Right lobe of liver (tissue), 6 donors: ENCODE measurements around the gene HOXD10. TPM values are rescaled to one million over a fixed set of nuclear protein-coding genes. Genes with fewer than 3 reads are reported as not detected.

Source experiments
- ATAC-seq, 4 donors: fragments of 200-7000 bp; cut with Tn5 transposase; one replicate each; pipeline ENCODE4 v1.9.1; 2020; ENCODE audit warnings: mild to moderate bottlenecking in 4 of 4, moderate library complexity in 4 of 4
- DNase-seq, 3 donors: peaks; one replicate each; pipeline ENCODE4 v3.0.0-alpha.2; 2020
- H3K27ac ChIP-seq, 3 donors: fragments of 200-600 bp; one replicate each; pipeline ENCODE4 v1.8.0; 2022
- H3K27me3 ChIP-seq, 2 donors: fragments of 200-600 bp; one replicate each; pipeline ENCODE4 v1.8.0; 2022
- H3K36me3 ChIP-seq, 4 donors: fragments of 200-600 bp; sonication (generic) in 1 of 4; one replicate each; pipeline versions ENCODE4 v1.5.1 to v1.8.0; 2017 to 2022; ENCODE audit warnings: control low read depth in 1 of 4
- H3K4me1 ChIP-seq, 4 donors: fragments of 200-600 bp; sonication (generic) in 1 of 4; one replicate each; pipeline versions ENCODE4 v1.5.1 to v1.8.0; 2017 to 2022; ENCODE audit warnings: control low read depth in 1 of 4
- H3K4me3 ChIP-seq, 3 donors: fragments of 200-600 bp; one replicate each; pipeline ENCODE4 v1.8.0; 2022
- H3K9me3 ChIP-seq, 4 donors: fragments of 200-600 bp; sonication (generic) in 1 of 4; one replicate each; pipeline versions ENCODE4 v1.5.1 to v1.8.0; 2017 to 2022; ENCODE audit warnings: control low read depth in 1 of 4
- CTCF ChIP-seq, 4 donors: fragments of 200-600 bp in 3 of 4; fragments of 450-650 bp in 1 of 4; IDR thresholded peaks; one replicate each; pipeline versions ENCODE4 v1.5.1 to v1.8.0; 2016 to 2022; ENCODE audit warnings: antibody characterized with exemption in 4 of 4, mild to moderate bottlenecking in 2 of 4
- POLR2A ChIP-seq: fragments of 450-650 bp; IDR thresholded peaks from one replicate; pipeline ENCODE4 v1.6.1; 2017; ENCODE audit warnings: antibody characterized with exemption, mild to moderate bottlenecking
- WGBS: methylation state at CpG from one replicate; pipeline ENCODE4 v1.1.6; 2018; ENCODE audit warnings: low coverage, low lambda C conversion rate; ENCODE audit not compliant: insufficient coverage; ENCODE audit errors: missing lambda C conversion rate; 5-methylcytosine and 5-hydroxymethylcytosine counted together
- intact Hi-C, 2 donors: fragments of 100-400 bp; cut with DNase I; formaldehyde crosslinking; loops; one replicate each; pipeline versions ENCODE4 v1.11.2 to v1.14.1; 2022
- total RNA-seq, 6 experiments: library from RNA; depleted of rRNA in 2 of 6; stranded (reverse); fragments of >200 nt in 2 of 6; fragmentation: NEBNext Ultra II Directional in 3 of 6; extraction: Animal tissue kit (Norgen Biotek cat#: 25700) in 3 of 6; gene quantifications; one replicate each; pipeline versions ENCODE4 v1.1.0 to v1.2.4, GENCODE V29; 2016 to 2023
- donor health status: DM: no; HTN: yes; CAD: no.
- donor health status: DM: no; HTN: no; CAD: no.
- donor health status: DM: no; HTN: no; CAD: no.
- donor health status: DM: no; HTN: yes; CAD: no.
- donor health status: DM: no; HTN: yes; CAD: no.

The HOXD10 gene
- total RNA-seq, 6 experiments from 2014 or later: not detected

GRCh38 chr2:176140513-176141317 is 24.1 kb downstream of the HOXD10 start:
- ATAC-seq (peak; percentile 91 to 97 (median 92)), DNase-seq (peak; percentile 64 to 72 (median 71))
- 67% methylated on average over 3 of the region's 48 CpGs for WGBS
- TF ChIP-seq POLR2A (no peak), CTCF (IDR thresholded peaks at IDR 0.05) (peak; percentile 76 to 94 (median 94))
- H3K27ac ChIP-seq: no peak overlapping the region
- H3K4me3 ChIP-seq: peak overlapping the region; percentile 37 to 51 (median 51)
- H3K27me3 ChIP-seq: peaks cover 27 to 37% of the 10 kb centered on the region in 2 donors
- peaks cover 0 to 9% (median 2%) of the 10 kb centered on the region in 4 donors for H3K4me1 ChIP-seq
- no peaks in the 10 kb centered on the region for H3K36me3 ChIP-seq
- H3K9me3 ChIP-seq: no peaks in the 10 kb centered on the region
- intact Hi-C loops: loop anchor here (5.0 to 10.0 kb wide), 5 partner anchors 314 to 494 kb away; no protein-coding TSS in a partner anchor

- DNase-seq: no peak
- no peaks in the 10 kb centered on the region for H3K36me3 ChIP-seq
These were observed 25.7 kb downstream of the HOXD10 start for GRCh38 chr2:176142281-176142680.

DNA sequence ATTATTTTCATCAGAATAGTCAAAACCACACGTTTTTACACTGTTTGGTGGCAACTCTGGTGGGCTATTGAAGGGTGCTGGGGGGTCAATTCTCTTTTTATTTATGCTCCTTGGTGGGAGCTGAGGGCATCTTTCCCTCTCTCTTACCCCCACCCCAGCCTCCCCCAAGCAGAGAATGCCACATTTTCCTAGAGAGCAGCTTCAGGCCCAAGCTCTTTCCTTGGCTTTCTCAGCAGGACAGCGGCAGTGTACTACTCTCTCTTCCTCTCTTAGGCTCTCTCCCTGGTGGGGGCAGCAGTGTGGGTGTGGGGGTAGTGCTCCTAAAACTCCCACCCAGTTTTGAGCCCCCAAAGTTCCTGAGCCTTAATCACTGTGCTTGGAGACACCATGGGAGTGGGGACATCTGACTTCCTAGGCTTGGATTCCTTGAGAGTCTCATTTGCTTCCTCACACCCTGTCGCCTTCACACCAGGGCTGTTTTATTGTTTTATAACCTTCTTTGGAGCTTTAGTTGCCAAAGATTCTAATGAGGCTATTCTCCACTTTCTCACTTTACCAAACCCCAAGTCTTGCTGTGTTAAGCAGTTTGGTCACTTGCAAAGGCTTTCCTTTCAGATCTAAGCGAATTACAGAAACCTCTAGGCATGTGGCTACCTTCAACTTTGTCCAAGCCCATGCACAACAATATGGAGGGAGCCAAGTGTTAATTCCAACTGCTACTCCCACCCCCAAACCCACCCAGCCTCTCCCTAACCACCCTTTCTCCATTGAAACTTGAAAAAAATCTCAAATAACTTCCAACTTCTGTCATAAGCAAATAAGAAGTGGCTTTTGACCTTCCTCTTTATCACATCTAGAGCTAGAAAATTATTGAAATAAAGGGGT is 28.7 kb downstream of the HOXD10 start:
- intact Hi-C loops: loop anchor here (10.0 kb wide), 3 partner anchors 309 to 489 kb away; no protein-coding TSS in a partner anchor
- peaks cover 0 to 36% of the 10 kb centered on the region in 2 donors for H3K27me3 ChIP-seq
- no peak for ATAC-seq

More at GRCh38 chr2:176142281-176142680, 25.7 kb downstream of the HOXD10 start:
- no peaks in the 10 kb centered on the region for H3K9me3 ChIP-seq
- H3K27ac ChIP-seq: no peak overlapping the region
- TF ChIP-seq POLR2A: no peak
- no peak for TF ChIP-seq CTCF (IDR thresholded peaks at IDR 0.05)
- H3K27me3 ChIP-seq: peaks cover 16 to 30% of the 10 kb centered on the region in 2 donors
- no peak overlapping the region for H3K4me3 ChIP-seq
- peaks cover 0 to 9% (median 2%) of the 10 kb centered on the region in 4 donors for H3K4me1 ChIP-seq
- 80% methylated on average over 2 of the region's 2 CpGs for WGBS
- ATAC-seq: no peak
- intact Hi-C loops: loop anchor here (5.0 to 10.0 kb wide), 5 partner anchors 313 to 493 kb away; no protein-coding TSS in a partner anchor

More for the DNA sequence above, 28.7 kb downstream of the HOXD10 start:
- Histone ChIP-seq H3K9me3 (no peaks in the 10 kb centered on the region), H3K4me3 (no peak overlapping the region), H3K36me3 (no peaks in the 10 kb centered on the region), H3K27ac (no peak overlapping the region), H3K4me1 (peaks cover 0 to 6% (median under 1%) of the 10 kb centered on the region in 4 donors)
- 46% methylated on average over 4 of the region's 4 CpGs for WGBS
- TF ChIP-seq CTCF (IDR thresholded peaks at IDR 0.05): no peak
- no peak for TF ChIP-seq POLR2A
- no peak for DNase-seq
